K562 (cell line): ENCODE data around the gene ANKRD27. TPM values are rescaled to one million over a fixed set of nuclear protein-coding genes. Genes with fewer than 3 reads are reported as not detected.

ENCODE experiments used
- ATF3 ChIP-seq, 2 experiments: fragments of 450-650 bp in 1 of 2; sonication (generic) in 1 of 2; formaldehyde crosslinking in 1 of 2; IDR thresholded peaks in 1 of 2; conservative IDR thresholded peaks in 1 of 2; 2 replicates each; pipeline versions ENCODE4 v1.6.1 to v1.8.1; 2016 to 2023; ENCODE audit warnings: mild to moderate bottlenecking in 2 of 2, moderate library complexity in 2 of 2, inconsistent platforms in 1 of 2, missing genetic modification reagents in 1 of 2
- CBX5 ChIP-seq: IDR thresholded peaks from 2 replicates; pipeline ENCODE4 v1.6.1; 2014; ENCODE audit warnings: low read depth, borderline replicate concordance
- CEBPG ChIP-seq, 3 experiments: fragments of 200-800 bp in 1 of 3; sonication (Bioruptor generic) in 1 of 3; sonication (generic) in 1 of 3; formaldehyde crosslinking in 1 of 3; IDR thresholded peaks in 2 of 3; conservative IDR thresholded peaks in 1 of 3; 2 replicates each; pipeline versions ENCODE4 v1.6.1 to v1.8.0; 2016 to 2022; ENCODE audit warnings: missing compliant biosample characterization in 2 of 3, missing genetic modification characterization in 2 of 3, mild to moderate bottlenecking in 1 of 3, missing genetic modification reagents in 1 of 3
- ELF1 ChIP-seq: fragments of 200-800 bp; sonication (Bioruptor generic); IDR thresholded peaks from 2 replicates; pipeline ENCODE4 v1.6.1; 2016; ENCODE audit warnings: missing genetic modification characterization, missing compliant biosample characterization
- ESRRB ChIP-seq: fragments of 250-450 bp; sonication (Bioruptor Pico); IDR thresholded peaks from 2 replicates; pipeline ENCODE4 v1.5.0; 2020; ENCODE audit warnings: mild to moderate bottlenecking, moderate library complexity, borderline replicate concordance
- FOXJ2 ChIP-seq: fragments of 200-800 bp; sonication (Bioruptor generic); IDR thresholded peaks from 2 replicates; pipeline ENCODE4 v1.6.1; 2016; ENCODE audit warnings: missing genetic modification characterization, missing compliant biosample characterization
- GTF2A2 ChIP-seq: IDR thresholded peaks from 2 replicates; pipeline ENCODE4 v1.6.1; 2016; ENCODE audit warnings: mild to moderate bottlenecking, missing genetic modification characterization, missing compliant biosample characterization
- HDAC2 ChIP-seq: fragments of 450-650 bp; IDR thresholded peaks from 2 replicates; pipeline ENCODE4 v1.6.1; 2016; ENCODE audit warnings: mild to moderate bottlenecking
- HLTF ChIP-seq: fragments of 450-650 bp; IDR thresholded peaks from 2 replicates; pipeline ENCODE4 v1.6.1; 2016
- NR4A1 ChIP-seq, 2 experiments: fragments of 250-450 bp in 1 of 2; fragments of 450-650 bp in 1 of 2; sonication (Bioruptor Pico) in 1 of 2; IDR thresholded peaks; 2 replicates each; pipeline versions ENCODE4 v1.4.0 to v1.6.1; 2016 to 2020; ENCODE audit warnings: mild to moderate bottlenecking in 2 of 2, missing compliant biosample characterization in 1 of 2, missing genetic modification characterization in 1 of 2, moderate library complexity in 1 of 2
- RBBP5 ChIP-seq: fragments of 200-600 bp; sonication (generic); IDR thresholded peaks from 2 replicates; pipeline ENCODE4 v1.6.1; 2012; ENCODE audit warnings: borderline replicate concordance, mild to moderate bottlenecking, low read length, control low read depth, inconsistent platforms; ENCODE audit not compliant: insufficient read depth, poor library complexity, severe bottlenecking
- RNF2 ChIP-seq: sonication (generic); IDR thresholded peaks from 2 replicates; pipeline ENCODE4 v1.6.1; 2016
- ZNF589 ChIP-seq: fragments of 200-800 bp; sonication (Bioruptor generic); IDR thresholded peaks from 2 replicates; pipeline ENCODE4 v1.6.1; 2016; ENCODE audit warnings: low read depth, missing genetic modification characterization, missing compliant biosample characterization
- ZNF76 ChIP-seq: fragments of 250-450 bp; sonication (Bioruptor Pico); IDR thresholded peaks from 2 replicates; pipeline ENCODE4 v1.4.0; 2020; ENCODE audit warnings: mild to moderate bottlenecking, moderate library complexity, borderline replicate concordance
- polyA plus RNA-seq, 8 experiments: library from polyadenylated mRNA; depleted of rRNA in 4 of 8; stranded (reverse) in 5 of 8; unstranded in 3 of 8; fragments of >200 nt; fragmentation: Nextera tagmentation in 2 of 8; fragmentation: Illumina TruSeq in 1 of 8; extraction: Ambion mirVana in 2 of 8; extraction: Trizol in 1 of 8; gene quantifications; 2 replicates each; pipeline versions ENCODE4 v1.2.1 to v1.2.3, GENCODE V29; 2011 to 2014; ENCODE audit warnings: inconsistent platforms in 1 of 8, missing spikeins in 1 of 8
- total RNA-seq, 7 experiments: library from RNA; depleted of rRNA in 6 of 7; stranded (reverse); fragments of >200 nt in 6 of 7; fragmentation: Illumina TruSeq in 2 of 7; extraction: Trizol in 2 of 7; gene quantifications; 2 replicates each; pipeline versions ENCODE4 v1.2.1 to v1.2.3, GENCODE V29; 2011 to 2021; ENCODE audit warnings: low replicate concordance in 1 of 7
- TF ChIP-seq, protein P1 (sequence below): fragments of 450-650 bp; IDR thresholded peaks from 2 replicates; pipeline ENCODE4 v1.6.1; 2016; ENCODE audit warnings: antibody characterized with exemption
- TF ChIP-seq, protein P2 (sequence below): IDR thresholded peaks from 3 replicates; pipeline ENCODE4 v1.6.1; 2011; ENCODE audit warnings: borderline replicate concordance, mild to moderate bottlenecking, moderate library complexity; ENCODE audit not compliant: insufficient read length; ENCODE audit errors: extremely low read depth
- TF ChIP-seq, protein P3 (sequence below), 2 experiments: fragments of 450-650 bp; conservative IDR thresholded peaks; 2 replicates each; pipeline ENCODE4 v1.6.1; 2017; ENCODE audit warnings: mild to moderate bottlenecking in 2 of 2, moderate library complexity in 2 of 2
- TF ChIP-seq, protein P4 (sequence below): sonication (generic); formaldehyde crosslinking; IDR thresholded peaks from 2 replicates; pipeline ENCODE4 v1.9.0; 2022; ENCODE audit warnings: mild to moderate bottlenecking, missing genetic modification reagents

Gene ANKRD27
- total and polyA plus RNA-seq, 9 of the 15 experiments (the other 6 are each of a cell fraction or from before 2014, with no cell fraction given) = 5.3 to 71.3 (median 54.2) TPM

GRCh38 chr19:32581705-32582179 lies 93.2 kb downstream of the ANKRD27 start (continued):
- TF ChIP-seq ELF1 (tag) (no peak), ZNF76 (CRISPR knock-in tag) (no peak), ATF3 (IDR thresholded peaks at IDR 0.05) (no peak), ATF3 (CRISPR knock-in tag; conservative IDR thresholded peaks at IDR 0.05) (no peak), NR4A1 (CRISPR knock-in tag; IDR thresholded peaks at IDR 0.05) (no peak), NR4A1 (tag; IDR thresholded peaks at IDR 0.05) (no peak), HDAC2 (0 out of 2 replicates have a peak, but pooled peaks have one; percentile 29), ZNF589 (CRISPR knock-in tag) (no peak), RNF2 (0 out of 2 replicates have a peak, but pooled peaks have one; percentile 3), RBBP5 (no peak), FOXJ2 (tag) (no peak), GTF2A2 (tag) (no peak), CEBPG (CRISPR knock-in tag; IDR thresholded peaks at IDR 0.05) (no peak), CEBPG (tag; conservative IDR thresholded peaks at IDR 0.05 in 1 of 2, IDR thresholded peaks at IDR 0.05 in 1 of 2) (no peak), HLTF (no peak), CBX5 (no peak), ESRRB (CRISPR knock-in tag) (no peak)
- TF ChIP-seq, protein P1, sequence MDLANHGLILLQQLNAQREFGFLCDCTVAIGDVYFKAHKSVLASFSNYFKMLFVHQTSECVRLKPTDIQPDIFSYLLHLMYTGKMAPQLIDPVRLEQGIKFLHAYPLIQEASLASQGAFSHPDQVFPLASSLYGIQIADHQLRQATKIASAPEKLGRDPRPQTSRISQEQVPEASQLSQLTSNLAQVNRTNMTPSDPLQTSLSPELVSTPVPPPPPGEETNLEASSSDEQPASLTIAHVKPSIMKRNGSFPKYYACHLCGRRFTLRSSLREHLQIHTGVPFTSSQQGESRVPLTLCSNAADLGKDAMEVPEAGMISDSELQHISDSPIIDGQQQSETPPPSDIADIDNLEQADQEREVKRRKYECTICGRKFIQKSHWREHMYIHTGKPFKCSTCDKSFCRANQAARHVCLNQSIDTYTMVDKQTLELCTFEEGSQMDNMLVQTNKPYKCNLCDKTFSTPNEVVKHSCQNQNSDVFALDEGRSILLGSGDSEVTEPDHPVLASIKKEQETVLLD = no peak
- TF ChIP-seq, protein P2, sequence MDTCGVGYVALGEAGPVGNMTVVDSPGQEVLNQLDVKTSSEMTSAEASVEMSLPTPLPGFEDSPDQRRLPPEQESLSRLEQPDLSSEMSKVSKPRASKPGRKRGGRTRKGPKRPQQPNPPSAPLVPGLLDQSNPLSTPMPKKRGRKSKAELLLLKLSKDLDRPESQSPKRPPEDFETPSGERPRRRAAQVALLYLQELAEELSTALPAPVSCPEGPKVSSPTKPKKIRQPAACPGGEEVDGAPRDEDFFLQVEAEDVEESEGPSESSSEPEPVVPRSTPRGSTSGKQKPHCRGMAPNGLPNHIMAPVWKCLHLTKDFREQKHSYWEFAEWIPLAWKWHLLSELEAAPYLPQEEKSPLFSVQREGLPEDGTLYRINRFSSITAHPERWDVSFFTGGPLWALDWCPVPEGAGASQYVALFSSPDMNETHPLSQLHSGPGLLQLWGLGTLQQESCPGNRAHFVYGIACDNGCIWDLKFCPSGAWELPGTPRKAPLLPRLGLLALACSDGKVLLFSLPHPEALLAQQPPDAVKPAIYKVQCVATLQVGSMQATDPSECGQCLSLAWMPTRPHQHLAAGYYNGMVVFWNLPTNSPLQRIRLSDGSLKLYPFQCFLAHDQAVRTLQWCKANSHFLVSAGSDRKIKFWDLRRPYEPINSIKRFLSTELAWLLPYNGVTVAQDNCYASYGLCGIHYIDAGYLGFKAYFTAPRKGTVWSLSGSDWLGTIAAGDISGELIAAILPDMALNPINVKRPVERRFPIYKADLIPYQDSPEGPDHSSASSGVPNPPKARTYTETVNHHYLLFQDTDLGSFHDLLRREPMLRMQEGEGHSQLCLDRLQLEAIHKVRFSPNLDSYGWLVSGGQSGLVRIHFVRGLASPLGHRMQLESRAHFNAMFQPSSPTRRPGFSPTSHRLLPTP = no peak
- TF ChIP-seq, protein P3, sequence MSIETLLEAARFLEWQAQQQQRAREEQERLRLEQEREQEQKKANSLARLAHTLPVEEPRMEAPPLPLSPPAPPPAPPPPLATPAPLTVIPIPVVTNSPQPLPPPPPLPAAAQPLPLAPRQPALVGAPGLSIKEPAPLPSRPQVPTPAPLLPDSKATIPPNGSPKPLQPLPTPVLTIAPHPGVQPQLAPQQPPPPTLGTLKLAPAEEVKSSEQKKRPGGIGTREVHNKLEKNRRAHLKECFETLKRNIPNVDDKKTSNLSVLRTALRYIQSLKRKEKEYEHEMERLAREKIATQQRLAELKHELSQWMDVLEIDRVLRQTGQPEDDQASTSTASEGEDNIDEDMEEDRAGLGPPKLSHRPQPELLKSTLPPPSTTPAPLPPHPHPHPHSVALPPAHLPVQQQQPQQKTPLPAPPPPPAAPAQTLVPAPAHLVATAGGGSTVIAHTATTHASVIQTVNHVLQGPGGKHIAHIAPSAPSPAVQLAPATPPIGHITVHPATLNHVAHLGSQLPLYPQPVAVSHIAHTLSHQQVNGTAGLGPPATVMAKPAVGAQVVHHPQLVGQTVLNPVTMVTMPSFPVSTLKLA (conservative IDR thresholded peaks at IDR 0.05) = 0 out of 4 replicates have a peak, but pooled peaks of 1 of the 2 experiments have one; percentile 7
- TF ChIP-seq, protein P4, sequence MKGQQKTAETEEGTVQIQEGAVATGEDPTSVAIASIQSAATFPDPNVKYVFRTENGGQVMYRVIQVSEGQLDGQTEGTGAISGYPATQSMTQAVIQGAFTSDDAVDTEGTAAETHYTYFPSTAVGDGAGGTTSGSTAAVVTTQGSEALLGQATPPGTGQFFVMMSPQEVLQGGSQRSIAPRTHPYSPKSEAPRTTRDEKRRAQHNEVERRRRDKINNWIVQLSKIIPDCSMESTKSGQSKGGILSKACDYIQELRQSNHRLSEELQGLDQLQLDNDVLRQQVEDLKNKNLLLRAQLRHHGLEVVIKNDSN (CRISPR knock-in tag) = no peak
